Erythroblast (primary cell): ENCODE data around the gene MYO18A.

ENCODE experiments used
- GATA1 ChIP-seq: IDR thresholded peaks from 2 replicates; pipeline ENCODE4 v1.6.1; 2011; ENCODE audit warnings: low read depth, mild to moderate bottlenecking, control low read depth, low read length, moderate library complexity
- POLR2A ChIP-seq: IDR thresholded peaks from 2 replicates; pipeline ENCODE4 v1.6.1; 2011; ENCODE audit warnings: mild to moderate bottlenecking, low read length

GRCh38 chr17:29143894-29144293, 36.3 kb downstream of the MYO18A start:
- TF ChIP-seq POLR2A (no peak), GATA1 (no peak)
